SK-MEL-5 (cell line): ENCODE data around the gene D2HGDH. TPM values are rescaled to one million over a fixed set of nuclear protein-coding genes. Genes with fewer than 3 reads are reported as not detected.
"Not testable (repeated sequence)": the region's sequence is repeated elsewhere in the genome, so short reads cannot be mapped to it uniquely, and the experiment has no call there.

Experiments
- DNase-seq: peaks from one replicate; pipeline ENCODE4 v3.0.0-alpha.2; 2016; ENCODE audit warnings: low read depth, low spot score
- in situ Hi-C: cut with HindIII; loops from 2 replicates; pipeline ENCODE4 v1.10.0; 2016; ENCODE audit warnings: low sequenced_read_pairs, high pct_unique_total_duplicates, low pct_unique_long_range_greater_than_20kb
- total RNA-seq: library from RNA; depleted of rRNA; stranded (reverse); fragments of >200 nt; shearing (Covaris generic); gene quantifications from 2 replicates; pipeline ENCODE4 v1.2.3, GENCODE V29; 2014

Gene D2HGDH
- total RNA-seq, 1 experiment from 2014 or later: 8.8 TPM

- in situ Hi-C loops: no loop called here
- DNase-seq: no peak
These were observed 11.5 kb upstream of the D2HGDH start for GRCh38 chr2:241722896-241723454.

- in situ Hi-C loops: no loop called here
- DNase-seq: no peak
These were observed 10.0 kb upstream of the D2HGDH start for GRCh38 chr2:241724259-241724974.

- no peak for DNase-seq
- in situ Hi-C loops: no loop called here
These were observed 9.2 kb upstream of the D2HGDH start for GRCh38 chr2:241724975-241725870.

DNA sequence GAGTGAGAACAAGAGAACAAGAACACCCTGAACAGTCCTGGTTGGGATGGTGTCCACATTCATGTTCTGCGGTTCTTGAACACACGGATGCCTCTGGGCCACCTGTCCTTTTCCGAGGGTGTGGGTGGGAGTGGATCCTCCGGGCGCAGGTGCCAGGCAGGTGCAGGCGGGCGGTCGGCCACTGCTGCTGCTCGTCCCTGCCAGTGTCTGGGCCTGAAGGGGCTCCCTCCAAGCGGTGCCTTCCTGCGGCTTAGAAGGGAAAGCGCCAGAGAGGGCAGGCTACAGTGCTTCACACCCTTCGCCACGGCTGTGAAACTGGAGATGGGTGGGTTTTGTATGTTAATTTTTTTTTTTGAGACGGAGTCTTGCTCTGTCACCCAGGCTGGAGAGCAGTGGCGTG lies 8.0 kb upstream of the D2HGDH start:
- DNase-seq: no peak
- in situ Hi-C loops: no loop called here

DNA sequence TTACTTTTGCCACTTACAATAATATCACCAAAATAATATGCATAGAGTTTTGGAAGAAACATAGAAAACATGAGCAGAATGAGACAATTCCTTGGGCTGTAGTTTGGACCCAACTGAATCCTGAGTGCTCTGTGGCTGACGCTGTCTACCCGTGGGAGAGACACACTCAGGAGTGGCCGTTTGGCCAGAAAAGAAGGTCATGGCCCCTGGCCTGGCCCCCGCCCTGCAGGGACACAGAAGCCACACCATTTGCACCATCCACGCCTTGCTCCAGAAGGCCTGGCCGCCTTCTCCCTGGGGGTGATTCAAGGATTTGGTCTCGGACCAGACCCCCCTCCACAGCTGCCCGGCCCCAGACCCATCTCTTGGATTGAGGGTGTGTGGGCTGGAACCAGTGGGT lies 6.4 kb upstream of the D2HGDH start:
- no peak for DNase-seq
- in situ Hi-C loops: no loop called here

DNA sequence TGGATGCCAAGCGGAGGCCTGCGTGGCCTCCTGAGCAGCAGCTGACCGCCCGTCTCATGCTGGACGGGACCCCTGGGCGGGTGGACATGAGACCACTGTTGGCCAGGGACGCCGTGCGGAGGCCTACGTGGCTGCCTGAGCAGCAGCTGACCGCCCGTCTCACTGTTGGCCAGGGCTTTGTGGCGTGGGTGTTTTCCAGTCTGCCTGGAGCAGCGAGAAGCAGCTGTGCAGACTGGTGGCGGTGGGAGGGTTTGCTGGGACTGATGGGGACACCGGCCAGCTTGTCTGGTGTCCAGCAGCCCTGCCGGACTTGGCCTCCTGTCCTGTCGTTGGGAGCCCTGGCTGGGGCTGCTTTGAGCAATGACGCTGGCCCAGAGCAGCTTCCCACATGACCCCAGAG lies 5.8 kb upstream of the D2HGDH start:
- no peak for DNase-seq

GRCh38 chr2:241729868-241730267 lies 4.6 kb upstream of the D2HGDH start:
- DNase-seq: no peak
- in situ Hi-C loops: no loop called here

More for the DNA sequence above, 5.8 kb upstream of the D2HGDH start:
- in situ Hi-C loops: no loop called here

DNA sequence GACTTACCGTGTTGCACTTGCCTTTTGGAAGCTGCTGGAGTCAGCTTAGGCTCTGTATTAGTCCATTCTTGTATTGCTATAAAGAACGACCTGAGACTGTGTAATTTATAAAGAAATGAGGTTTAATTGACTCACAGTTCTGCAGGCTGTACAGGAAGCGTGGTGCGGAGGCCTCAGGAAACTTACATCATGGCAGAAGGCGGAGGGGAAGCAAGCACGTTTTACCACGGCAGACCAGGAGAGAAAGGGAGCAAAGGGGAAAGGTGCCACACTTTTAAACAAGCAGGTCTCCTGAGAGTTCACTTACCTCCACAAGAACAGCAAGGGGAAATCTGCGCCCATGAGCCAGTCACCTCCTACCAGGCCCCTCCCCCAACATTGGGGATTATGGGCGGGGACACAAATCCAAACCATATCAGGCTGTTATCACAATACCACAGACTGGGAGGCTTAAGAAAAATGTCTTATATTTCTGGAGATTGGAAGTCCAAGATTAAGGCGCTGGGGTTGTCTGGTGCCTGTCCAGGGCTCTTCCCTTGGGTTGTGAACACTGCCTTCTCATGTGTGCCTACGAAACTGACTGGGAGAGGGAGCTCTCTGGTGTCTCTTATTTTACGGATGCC lies 3.6 kb upstream of the D2HGDH start:
- in situ Hi-C loops: no loop called here
- DNase-seq: no peak

DNA sequence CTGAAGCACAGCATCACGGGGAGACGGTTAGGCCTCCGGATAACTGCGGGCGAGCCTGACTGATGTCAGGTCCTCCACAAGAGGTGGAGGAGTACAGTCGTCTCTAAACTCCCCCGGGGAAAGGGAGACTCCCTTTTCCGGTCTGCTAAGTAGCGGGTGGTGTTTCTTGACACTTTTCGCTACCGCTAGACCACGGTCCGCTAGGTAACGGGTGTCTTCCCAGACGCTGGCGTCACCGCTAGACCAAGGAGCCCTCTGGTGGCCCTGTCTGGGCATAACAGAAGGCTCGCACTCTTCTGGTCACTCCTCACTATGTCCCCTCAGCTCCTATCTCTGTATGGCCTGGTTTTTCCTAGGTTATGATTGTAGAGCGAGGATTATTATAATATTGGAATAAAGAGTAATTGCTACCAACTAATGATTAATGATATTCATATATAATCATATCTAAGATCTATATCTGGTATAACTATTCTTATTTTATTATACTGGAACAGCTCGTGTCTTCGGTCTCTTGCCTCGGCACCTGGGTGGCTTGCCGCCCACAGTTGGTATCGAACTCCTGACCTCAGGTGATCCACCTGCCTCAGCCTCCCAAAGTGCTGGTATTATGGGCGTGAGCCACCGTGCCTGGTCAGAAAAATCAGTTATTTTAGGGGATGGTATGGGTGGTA lies 1.8 kb upstream of the D2HGDH start:
- in situ Hi-C loops: not testable (repeated sequence)
- peak; percentile 27 for DNase-seq

DNA sequence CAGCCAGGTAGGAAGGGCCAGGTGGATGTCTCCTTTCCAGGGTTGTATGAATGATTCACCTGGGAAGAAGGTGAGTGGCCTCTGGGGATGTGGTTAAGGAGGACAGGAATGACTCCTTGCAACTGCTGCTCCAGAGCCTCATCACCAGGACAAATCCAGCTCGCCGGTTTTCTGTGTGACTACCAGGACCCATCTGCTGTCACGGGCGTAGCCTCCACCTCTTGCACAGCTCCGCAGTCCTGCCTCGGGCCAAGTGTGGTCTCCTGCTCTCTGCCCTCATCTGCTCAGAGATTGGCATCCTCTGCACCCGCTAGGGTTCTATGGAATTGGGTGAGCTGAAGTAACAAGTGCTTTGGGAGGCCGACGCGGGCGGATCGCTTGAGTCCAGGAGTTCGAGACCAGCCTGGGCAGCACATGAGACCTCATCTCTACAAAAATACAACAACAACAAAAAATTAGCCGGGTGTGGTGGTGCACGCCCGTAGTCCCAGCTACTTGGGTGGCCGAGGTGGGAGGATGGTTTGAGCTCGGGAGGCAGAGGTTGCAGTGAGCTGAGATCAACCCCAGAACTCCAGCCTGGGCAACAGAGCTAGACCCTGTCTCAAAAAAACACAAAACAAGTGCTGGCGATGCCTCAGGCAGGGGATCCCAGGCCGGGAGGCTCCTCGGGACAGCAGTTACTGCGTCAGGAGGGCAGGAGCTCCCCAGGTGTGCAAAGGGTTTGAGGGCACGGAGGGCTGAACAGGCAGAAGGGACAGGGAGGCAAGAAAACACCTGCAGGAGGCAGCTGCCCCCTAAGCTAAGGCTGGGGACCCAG lies 831 bp upstream of the D2HGDH start:
- DNase-seq: no peak
- in situ Hi-C loops: no loop called here

- no peak for DNase-seq
- in situ Hi-C loops: no loop called here
These were observed 293 bp upstream of the D2HGDH start for GRCh38 chr2:241734208-241734466.

DNA sequence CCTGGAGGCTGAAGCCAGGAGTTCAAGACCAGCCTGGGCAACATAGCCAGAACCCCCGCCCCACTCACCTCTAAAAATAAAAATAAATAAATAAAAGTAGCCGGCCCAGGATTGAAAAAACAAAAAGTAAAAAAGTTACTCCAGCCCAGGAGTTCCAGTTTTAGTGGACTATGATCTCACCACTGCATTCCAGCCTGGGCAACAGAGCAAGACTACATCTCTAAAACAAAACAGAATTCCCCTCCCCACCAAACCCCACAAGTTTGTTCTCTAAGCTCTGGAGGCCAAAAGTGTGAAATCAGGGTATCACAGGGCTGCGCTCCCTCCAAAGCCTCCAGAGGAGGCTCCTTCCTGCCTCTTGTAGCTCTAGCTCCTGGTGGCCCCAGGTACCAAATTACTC lies 1.7 kb downstream of the D2HGDH start:
- no peak for DNase-seq
- in situ Hi-C loops: no loop called here

- no peak for DNase-seq
- in situ Hi-C loops: no loop called here
These were observed 3.7 kb downstream of the D2HGDH start for GRCh38 chr2:241738040-241738686.

DNA sequence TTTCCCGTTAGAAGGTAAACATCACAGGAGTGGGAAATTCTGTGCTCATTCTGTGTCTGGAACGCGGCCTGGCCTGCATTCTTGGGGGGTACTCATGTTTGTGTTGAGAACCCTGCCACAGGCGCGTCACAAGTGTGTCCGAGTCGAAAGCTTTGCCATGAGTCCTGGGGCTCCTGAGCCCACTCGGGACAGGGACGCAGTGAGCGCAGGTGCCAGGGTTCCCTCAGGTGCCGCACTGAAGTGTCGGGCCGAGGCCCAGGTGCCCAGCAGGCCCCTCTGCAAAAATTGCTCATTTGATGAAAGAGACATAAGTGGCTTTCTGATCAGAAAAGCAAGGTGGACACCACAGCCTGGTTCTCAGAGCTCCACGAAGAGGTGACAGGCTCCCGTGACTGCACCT lies 4.7 kb downstream of the D2HGDH start:
- DNase-seq: no peak
- in situ Hi-C loops: no loop called here

DNA sequence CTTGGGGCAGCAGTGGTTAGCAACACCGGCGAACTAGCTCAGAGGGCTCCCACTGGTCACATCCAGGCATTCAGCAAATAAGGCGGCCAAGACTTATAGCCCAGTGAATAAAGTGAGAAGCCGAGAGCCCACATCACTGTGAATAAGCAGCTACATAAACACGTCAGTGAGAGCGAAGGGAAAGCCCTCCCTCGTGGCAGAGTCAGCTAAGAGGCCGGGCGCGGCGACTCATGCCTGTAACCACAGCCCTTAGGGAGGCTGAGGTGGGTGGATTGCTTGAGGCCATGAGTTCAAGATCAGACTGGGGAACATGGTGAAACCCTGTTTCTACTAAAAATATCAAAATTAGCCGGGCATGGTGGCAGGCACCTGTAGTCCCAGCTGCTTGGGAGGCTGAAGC lies 5.2 kb downstream of the D2HGDH start:
- in situ Hi-C loops: no loop called here
- DNase-seq: no peak

- DNase-seq: no peak
- in situ Hi-C loops: no loop called here
These were observed 6.6 kb downstream of the D2HGDH start for GRCh38 chr2:241741016-241741415.
